ENCODE measurements around the gene VPS13D.

- TF ChIP-seq POLR2A (IDR thresholded peaks at IDR 0.05; ENCODE audit: low read length), result no peak
- TF ChIP-seq GATA1 (IDR thresholded peaks at IDR 0.05; ENCODE audit: low read depth, low read length), result no peak
These were observed 212.4 kb downstream of the VPS13D start for GRCh38 chr1:12442217-12442616.

Measured in erythroblast (primary cell).